DMS 273 treated with DMSO at 0.1 percent for 48 hours (cell line): ENCODE data around the gene PIM1.
A peak's percentile ranks its signal among the peaks of the same experiment; 100 is the strongest.
"Not testable (repeated sequence)": the region's sequence is repeated elsewhere in the genome, so short reads cannot be mapped to it uniquely, and the experiment has no call there.

Experiments
- DNase-seq: peaks from one replicate; lab custom pipeline; 2025; lab: John Stamatoyannopoulos, UW

PIM1 gene

DNA sequence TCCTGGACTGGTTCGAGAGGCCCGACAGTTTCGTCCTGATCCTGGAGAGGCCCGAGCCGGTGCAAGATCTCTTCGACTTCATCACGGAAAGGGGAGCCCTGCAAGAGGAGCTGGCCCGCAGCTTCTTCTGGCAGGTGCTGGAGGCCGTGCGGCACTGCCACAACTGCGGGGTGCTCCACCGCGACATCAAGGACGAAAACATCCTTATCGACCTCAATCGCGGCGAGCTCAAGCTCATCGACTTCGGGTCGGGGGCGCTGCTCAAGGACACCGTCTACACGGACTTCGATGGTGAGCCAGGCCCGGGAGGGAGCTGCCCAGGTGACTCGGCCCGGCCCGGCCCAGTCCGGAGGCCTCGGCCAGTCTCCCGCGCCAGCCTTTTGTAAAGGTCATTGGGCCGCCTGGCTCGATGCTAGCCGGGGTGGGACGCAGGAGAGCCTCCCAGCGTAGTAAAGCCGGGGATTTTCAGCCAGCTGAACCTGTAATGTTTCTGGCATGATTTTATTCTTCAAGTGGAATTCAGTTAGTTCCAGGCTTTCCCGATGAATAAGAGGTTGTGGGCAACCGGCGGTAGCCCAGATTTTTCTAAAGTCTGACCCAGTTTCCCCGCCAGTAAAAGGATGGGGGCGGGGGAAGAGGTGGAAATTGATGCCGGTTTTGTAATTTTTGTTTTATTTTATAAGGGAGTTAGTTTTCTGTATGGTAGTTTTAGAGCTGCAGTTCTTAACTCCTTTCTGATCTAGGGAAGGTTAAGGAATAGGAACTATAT is 1.4 kb downstream of the PIM1 start:
- no peak for DNase-seq

DNA sequence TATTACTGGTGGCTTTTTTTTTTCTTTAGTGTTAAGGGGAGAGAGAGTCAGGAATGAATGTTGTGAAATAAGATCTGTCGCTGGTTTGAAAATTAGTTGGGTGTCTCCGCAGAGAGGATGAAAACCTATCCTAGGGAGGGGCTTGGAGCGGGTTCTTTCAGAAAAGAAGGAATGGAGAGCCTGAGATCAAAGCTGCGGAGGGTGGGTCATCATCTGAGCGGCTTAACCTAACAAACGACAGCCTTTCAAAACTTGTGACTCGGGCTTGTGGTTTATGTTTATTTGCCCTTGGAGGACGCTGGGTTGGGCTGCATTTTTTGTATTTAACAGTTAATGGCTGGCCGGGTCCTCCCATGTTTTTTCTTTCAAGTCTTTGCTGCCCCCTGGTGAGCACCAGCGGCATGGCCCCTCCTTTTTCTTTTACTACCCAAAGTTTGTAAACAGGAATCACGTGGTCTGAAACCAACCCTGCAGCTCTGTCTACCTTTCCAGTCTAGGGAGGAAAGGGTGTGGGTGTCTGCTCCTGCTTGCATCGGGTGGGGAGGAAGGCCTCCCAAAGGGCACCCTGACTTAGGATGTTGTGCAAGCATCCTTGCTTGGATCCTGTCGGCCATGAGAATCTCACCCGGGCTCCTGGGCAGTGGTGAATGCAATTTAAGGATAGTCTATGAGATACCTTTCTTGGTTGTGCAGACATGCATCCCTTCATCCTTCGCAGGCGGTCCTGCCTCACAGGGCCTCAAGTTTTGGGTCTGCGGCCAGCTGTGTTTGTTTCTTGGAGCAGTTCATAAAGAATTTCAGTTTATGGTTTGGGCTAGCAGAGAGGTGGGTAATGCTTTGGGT is 2.2 kb downstream of the PIM1 start:
- peak; percentile 58 for DNase-seq

DNA sequence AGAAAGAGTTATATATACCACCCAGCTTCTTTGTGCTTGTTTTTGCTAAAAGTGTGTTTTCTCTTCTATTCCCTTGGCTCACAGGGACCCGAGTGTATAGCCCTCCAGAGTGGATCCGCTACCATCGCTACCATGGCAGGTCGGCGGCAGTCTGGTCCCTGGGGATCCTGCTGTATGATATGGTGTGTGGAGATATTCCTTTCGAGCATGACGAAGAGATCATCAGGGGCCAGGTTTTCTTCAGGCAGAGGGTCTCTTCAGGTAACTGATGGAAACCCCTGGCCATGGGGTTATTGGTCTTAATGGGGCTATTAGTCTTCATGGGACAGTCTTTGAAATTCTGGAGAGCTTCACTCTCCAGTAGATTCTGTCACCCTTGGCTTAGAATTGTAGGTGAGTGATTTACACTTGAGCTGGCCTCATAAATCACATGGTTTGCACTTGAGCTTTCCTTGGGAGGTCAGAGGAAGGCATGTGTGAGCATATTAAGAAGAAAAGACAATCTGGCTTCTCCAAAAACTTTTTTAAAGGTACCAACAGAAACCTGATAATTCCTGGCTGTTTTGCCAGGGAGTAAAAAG is 3.0 kb downstream of the PIM1 start:
- no peak for DNase-seq

DNA sequence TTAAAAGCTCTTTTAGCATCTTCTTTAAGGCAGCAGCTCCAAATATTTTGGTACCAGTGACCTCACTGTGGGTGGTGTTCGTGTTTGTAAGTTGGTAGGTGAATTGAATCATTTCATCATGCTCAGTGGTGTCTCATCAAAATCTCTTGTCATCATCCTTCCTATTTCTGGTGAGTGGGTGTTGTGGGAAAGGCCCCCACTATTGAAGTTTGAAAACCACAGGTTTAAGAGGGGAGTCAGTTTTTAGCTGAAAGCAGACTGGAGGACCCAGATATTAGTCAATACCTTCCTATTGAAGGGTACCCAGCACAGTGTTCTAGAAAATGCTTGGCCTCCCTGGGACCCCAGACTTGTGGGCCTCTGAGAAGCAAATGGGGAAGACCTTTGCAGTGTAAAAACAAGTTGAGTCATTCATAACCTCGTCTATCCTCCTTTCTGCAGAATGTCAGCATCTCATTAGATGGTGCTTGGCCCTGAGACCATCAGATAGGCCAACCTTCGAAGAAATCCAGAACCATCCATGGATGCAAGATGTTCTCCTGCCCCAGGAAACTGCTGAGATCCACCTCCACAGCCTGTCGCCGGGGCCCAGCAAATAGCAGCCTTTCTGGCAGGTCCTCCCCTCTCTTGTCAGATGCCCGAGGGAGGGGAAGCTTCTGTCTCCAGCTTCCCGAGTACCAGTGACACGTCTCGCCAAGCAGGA is 3.7 kb downstream of the PIM1 start:
- no peak for DNase-seq

DNA sequence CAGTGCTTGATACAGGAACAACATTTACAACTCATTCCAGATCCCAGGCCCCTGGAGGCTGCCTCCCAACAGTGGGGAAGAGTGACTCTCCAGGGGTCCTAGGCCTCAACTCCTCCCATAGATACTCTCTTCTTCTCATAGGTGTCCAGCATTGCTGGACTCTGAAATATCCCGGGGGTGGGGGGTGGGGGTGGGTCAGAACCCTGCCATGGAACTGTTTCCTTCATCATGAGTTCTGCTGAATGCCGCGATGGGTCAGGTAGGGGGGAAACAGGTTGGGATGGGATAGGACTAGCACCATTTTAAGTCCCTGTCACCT is 4.2 kb downstream of the PIM1 start:
- no peak for DNase-seq

DNA sequence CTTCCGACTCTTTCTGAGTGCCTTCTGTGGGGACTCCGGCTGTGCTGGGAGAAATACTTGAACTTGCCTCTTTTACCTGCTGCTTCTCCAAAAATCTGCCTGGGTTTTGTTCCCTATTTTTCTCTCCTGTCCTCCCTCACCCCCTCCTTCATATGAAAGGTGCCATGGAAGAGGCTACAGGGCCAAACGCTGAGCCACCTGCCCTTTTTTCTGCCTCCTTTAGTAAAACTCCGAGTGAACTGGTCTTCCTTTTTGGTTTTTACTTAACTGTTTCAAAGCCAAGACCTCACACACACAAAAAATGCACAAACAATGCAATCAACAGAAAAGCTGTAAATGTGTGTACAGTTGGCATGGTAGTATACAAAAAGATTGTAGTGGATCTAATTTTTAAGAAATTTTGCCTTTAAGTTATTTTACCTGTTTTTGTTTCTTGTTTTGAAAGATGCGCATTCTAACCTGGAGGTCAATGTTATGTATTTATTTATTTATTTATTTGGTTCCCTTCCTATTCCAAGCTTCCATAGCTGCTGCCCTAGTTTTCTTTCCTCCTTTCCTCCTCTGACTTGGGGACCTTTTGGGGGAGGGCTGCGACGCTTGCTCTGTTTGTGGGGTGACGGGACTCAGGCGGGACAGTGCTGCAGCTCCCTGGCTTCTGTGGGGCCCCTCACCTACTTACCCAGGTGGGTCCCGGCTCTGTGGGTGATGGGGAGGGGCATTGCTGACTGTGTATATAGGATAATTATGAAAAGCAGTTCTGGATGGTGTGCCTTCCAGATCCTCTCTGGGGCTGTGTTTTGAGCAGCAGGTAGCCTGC is 4.8 kb downstream of the PIM1 start:
- DNase-seq: no peak

DNA sequence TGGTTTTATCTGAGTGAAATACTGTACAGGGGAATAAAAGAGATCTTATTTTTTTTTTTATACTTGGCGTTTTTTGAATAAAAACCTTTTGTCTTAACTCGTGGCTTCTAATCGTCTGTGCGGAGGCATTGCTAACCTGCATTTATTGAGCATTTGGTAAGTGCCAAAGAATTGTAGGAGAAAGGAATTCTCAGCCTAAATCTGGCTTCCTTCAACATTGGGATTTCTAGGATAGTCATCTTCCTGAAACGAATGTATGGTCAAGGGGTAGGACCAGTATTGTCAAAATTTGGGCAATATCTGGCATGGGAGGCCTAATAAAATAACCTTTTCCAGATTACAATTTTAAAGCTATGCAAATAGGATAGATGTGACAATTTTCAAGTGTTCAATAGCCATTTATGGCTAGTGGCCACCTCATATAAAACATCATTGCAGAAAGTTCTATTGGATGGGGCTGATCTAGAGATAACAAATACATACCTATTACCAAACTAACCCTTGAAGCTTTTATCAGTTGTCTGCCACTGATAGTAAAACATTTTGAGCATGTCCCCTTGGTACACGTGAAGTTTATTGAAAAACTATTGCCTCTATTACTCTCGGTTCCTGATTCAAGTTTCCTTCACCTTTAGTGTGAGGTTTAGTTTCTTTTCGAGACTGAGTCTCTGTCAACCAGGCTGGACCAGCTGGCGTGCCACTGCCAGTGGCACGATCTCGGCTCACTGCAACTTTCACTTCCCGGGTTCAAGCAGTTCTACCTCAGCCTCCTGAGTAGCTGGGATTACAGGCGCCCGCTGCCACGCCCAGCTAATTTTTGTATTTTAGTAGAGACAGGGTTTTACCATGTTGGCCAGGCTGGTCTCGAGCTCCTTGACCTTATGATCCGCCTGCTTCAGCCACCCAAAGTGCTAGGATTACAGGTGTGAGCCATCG is 5.6 kb downstream of the PIM1 start:
- no peak for DNase-seq

DNA sequence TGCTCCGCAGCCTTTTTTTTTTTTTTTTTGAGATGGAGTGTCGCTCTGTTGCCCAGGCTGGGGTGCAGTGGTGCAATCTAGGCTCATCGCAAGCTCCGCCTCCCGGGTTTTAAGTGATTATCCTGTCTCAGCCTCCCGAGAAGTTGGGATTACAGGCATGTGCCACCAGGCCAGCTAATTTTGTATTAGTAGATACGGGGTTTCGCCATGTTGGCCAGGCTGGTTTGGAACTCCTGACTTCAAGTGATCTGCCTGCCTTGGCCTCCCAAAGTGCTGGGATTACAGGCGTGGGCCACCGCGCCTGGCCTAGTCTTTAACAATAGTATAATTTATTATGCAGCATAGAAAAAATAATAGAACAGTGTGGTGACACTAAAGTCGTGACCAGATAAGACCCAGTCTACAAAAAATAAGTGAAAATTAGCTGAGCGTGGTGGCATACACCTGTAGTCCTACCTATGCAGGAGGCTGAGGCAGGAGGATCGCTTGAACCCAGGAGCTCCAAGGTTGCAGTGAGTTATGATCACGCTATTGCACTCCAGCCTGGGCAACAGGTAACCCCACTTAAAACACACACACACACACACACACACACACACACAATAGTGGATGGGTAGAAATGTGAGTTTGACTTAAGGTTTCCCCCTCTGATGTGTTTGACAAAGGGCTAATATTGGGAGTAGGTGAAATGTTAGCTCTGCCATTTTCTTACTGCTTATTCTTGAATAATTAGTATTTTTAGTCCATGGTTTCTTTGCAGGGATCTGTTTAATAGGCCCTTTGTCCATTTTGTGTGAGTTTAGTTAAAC is 6.5 kb downstream of the PIM1 start:
- no peak for DNase-seq

DNA sequence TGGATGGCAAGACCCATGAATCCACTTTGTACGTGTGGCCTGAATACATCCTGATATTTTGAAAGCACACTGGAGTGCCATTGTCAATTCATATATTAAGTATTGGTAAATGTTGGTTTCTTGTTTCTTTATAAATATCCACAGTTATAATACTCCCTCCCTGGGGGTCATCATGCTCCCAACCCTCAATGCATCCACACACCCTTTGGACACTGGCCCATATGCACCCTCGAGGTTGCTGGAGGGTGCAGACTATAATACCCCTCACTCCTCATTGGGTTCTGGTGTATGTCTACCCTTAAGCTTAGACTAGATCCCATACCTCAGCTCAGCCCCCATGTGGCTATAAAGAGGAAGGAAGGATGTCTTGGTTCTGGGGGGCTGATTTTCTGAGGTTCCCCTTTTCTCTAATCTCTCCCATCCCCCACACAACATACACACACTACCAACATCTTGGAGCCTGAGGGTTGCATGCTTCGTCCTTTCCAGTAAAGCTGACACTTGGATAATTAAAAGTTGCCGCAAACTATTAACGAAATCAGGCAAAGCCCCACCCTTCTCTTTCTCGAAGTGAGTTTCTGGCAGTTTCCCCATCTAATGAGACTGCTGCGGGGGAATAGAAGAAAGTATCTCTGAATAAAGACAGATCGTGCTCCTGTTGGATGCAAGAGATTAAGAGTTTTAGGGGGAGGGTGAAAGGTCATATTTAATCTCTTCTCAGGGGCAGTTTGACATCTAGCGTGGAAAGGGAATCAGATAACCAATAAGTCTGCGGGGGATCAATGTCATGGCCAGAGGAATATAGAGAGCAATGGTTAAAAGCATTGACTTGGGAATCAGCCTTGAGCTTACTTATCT is 7.4 kb downstream of the PIM1 start:
- DNase-seq: no peak

DNA sequence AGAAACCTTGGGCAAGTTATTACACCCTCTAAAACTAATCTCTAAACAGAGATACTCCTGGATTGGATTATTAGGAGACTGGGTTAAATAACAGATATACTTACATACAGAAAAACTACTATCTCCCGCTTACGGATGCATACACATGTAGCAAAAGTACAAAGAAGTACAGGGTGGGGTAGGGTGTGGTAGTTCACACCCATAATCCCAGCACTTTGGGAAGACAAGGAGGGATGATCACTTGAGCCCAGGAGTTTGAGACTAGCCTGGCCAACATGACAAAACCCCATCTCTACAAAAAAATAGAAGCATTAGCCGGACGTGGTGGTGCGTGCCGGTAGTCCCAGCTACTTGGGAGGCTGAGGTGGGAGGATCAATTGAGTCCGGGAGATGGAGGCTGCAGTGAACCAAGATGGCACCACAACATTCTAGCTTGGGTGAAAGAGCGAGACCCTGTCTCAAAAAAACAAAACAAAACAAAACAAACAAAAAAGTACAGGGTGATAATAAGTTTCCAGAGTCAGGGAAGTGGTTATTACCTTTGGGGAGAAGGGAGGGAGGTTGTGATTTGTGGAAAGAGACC is 8.1 kb downstream of the PIM1 start:
- no peak for DNase-seq

DNA sequence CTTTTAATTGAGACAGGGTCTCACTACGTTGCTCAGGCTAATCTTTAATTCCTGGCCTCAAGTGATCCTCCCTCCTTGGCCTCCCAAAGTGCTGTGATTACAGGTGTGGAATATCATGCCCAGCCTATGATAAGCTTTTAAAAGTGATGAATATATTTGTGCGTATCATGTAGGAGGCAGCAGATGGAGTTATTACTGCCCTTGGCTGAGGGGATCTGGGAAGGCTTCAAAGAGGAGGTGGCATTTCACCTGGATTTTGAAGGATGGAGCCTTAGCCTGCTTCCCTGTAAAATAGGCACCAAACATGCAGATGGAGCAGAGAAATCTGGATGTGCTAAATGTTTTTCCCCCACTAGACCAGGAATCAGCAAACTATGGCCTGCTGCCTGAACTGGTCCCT is 10.1 kb downstream of the PIM1 start:
- DNase-seq: no peak

DNA sequence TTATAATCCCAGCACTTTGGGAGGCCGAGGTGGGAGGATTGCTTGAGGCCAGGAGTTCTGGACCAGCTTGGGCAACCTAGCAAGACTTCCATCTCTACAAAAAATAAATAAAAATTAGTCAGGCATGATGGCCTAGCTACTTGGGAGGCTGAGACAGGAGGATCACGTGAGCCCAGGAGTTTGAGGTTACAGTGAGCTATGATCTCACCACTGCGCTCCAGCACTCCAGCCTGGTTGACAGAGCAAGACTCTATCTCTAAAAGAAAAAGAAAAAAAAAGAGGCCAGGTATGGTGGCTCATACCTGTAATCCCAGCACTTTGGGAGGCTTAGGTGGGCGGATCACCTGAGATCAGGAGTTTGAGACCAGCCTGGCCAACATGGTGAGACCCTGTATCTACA is 10.7 kb downstream of the PIM1 start:
- DNase-seq: not testable (repeated sequence)

DNA sequence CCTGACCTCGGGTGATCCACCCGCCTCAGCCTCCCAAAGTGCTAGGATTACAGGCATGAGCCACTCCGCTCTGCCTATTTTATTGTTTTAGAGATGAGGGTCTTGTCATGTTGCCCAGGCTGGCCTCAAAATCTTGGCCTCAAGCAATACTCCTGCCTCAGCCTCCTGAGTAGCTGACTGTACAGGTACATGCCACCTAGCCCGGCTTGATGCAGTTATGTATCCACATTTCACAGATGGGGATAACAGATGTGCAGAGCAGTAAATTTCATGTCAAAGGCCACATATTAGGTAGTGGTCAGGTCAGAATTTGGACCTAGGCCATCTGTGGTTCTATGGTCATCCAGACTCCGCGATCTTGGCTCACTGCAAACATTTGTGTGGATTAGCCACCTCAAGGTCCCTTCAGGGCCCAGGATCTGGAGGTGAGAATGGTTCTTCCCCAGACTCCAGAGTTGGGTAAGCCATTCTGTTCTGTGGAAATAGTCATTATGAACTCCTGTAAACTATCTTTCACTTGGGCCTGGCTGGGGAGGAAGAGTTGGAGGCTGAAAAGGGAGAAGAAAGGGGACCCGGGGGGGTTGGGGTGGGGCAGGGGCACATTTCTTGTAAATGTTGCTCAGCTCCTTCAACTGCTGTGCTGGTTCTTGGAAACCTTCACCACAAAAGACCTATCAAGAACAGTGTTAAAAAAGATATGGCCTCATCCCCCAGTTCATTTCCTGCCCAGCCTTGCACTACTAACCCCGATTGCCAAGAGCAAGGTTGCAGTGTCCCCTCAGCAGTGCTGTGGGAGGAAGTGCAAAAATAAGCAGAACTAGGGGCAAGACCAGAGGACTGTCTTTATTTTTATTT is 13.0 kb downstream of the PIM1 start:
- no peak for DNase-seq

DNA sequence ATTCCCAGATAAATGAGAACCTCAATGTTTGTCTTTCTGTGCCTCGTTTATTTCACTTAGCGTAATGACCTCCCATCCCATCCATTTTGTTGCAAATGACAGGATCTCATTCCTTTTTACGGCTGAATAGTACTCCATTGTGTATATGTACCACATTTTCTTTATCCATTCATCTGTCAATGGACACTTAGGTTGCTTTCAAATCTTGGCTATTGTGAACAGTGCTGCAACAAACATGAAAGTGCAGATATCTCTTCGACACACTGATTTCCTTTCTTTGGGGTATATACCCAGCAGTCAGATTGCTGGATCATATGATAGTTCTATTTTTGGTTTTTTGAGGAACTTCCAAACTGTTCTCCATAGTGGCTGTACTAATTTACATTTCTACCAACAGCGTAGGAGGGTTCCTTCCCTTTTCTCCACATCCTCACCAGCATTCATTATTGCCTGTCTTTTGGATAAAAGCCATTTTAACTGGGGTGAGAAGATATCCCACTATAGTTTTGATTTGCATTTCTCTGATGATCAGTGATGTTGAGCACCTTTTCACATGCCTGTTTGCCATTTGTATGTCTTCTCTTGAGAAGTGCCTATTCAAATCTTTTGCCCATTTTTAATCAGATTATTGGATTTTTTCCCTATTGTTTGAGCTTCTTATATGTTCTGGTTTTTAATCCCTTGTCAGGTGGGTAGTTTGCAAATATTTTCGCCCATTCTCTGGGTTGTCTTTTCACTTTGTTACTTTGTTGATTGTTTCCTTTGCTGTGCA is 16.2 kb downstream of the PIM1 start:
- not testable (repeated sequence) for DNase-seq

DNA sequence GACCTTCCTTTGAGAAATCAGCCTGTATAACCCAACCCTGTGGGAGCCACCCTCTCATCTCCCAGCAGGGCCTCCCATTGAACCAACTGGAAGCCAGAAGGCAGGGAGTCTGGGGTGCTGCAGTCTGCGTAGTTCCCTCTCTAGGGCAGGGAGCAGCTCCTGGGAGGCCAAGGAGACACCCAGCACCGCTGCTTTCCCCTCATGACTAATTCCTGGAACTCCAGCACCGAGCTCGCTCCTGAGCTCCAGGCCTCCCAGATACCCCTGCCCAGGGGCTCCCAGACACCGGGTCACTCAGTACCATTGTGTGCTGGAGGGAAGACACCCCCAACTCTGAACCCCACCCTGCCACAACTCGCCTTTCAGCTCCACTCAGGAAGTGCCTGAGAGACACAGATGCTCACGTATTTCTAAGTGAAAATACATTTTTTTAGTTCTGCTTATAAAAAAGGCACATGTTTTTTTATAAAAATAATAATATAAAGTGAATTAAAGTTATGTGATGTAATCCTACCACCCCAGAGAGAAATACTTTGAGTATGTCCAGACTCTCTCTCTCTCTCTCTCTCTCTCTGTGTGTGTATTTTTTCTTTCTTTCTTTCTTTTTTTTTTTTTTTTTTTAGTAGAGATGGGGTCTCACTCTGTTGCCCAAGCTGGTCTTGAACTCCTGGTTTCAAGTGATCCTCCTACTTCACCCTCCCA is 17.5 kb downstream of the PIM1 start:
- DNase-seq: no peak

DNA sequence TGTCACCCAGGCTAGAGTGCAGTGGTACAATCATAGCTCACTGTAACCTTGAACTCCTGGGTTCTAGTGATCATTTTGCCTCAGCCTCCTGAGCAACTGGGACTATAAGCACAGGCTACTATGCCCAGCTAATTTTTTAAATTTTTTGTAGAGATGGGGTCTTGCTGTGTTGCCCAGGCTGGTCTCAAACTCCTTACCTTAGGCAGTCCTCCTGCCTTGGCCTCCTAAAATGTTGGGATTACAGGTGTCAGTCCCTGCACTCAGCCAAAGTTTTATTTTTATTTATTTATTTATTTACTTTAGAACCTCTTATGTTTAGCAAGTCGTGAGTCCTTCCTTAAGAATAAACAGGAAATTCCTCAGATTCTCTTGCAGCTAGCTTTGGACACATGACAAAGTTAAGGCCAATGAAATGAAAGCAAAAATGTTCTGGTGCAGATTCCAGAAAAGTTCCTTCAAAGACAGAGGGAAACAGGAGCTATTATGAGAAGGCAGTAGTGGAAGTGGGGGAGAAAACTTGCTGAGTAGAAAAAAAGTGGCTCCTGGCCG is 19.1 kb downstream of the PIM1 start:
- no peak for DNase-seq
